GM19025 (cell line): ENCODE measurements around the gene NPHS2.
"Not testable (repeated sequence)": the region's sequence is repeated elsewhere in the genome, so short reads cannot be mapped to it uniquely, and the experiment has no call there.

Experiments
- ATAC-seq: cut with Tn5 transposase; IDR thresholded peaks from one replicate; pipeline ENCODE4 v1.9.1; 2021; ENCODE audit warnings: mild to moderate bottlenecking, low read depth, moderate library complexity; ENCODE audit not compliant: unreplicated experiment

The NPHS2 gene

DNA sequence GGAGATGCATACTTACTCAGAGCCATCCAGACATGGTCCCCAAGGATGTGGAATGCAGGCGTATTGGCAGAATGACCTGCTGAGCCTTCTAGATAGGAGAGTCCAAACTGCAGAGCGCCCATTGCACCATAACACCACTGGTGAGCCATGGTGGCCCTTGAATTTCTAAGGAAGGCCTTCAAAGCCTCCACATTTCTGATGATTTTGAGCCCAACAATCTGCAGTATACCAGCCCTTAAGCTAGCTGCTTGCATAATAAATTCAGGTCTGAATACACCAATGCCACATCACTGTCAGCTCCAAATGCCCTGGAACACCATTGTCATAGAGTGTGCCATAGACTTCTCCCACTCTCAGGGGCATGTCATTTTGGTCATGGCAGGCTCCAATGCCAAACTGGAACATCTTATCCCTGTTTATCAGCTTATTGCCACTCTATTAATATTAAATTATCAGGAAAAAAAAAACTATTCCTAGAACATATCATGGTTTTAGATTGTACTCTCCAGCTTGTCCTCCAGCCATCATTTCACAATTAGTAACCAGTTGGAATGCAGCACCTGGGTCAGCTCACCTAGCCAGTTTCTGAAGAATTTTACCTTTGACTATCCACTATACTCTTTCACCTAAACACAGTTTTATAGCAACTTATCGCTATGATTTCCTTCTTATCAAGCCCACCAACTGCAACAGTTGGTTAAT lies 26.9 kb downstream of the NPHS2 start:
- no peak for ATAC-seq

DNA sequence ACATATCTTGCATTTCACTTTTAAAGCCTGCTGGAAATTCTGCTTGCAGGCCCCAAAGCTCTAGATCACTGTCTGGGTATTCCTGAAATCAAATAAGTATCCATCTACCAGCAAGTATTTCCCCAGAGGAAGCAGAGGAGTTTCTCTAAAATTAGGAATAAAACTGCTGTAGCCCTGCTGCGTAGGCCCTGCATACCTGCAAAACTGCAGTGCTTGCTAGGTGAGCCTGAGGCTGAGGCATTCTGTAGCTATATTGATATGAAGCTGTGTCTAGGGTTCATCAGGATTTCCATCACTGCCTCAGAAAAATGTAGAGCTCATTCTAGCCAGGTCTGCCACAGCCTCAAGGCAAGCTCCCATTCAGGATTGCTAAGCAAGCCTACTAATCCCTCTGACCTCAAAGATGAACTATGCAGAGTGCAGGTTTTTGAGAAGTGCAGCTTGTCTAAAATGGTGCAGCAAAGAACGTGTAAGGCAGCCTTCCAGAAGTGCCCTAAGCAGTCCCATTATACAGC lies 28.7 kb downstream of the NPHS2 start:
- ATAC-seq: no peak

DNA sequence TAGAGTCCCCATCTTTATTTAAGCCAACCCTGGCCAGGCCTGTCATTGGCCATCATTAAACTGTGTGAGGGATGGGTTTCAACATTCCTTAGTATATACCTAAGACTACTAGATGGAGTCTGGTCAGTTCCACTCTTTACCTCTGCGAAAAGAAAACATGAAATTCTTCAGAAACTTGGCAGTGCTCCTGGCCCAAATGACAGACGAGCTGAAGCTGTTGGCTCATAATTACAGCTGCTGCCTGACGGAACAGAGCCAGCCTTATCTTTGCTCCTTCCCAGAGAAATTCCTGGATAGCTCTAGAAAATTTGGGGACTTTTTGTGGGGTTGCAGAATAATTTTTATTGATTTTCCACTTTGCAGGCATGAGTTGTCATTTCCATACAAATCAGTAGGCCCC lies 30.4 kb downstream of the NPHS2 start:
- no peak for ATAC-seq

DNA sequence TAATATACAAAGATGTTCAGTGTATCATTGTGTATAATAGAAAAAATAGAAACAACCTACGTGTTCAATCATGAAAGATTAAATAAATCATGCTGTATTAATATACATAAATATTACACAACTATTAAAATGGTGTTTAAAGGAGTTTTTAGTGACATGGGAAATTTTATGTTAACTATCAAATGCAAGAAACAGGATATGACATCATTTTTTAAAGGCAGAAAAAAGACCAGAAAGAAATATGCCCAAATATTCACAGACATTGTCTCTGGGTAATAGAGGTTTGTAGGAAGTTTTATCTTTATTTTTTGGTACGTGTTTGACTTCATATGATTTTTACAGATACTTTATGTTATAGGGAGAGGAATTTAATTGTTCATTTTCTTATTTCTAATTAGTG lies 34.0 kb downstream of the NPHS2 start:
- no peak for ATAC-seq

DNA sequence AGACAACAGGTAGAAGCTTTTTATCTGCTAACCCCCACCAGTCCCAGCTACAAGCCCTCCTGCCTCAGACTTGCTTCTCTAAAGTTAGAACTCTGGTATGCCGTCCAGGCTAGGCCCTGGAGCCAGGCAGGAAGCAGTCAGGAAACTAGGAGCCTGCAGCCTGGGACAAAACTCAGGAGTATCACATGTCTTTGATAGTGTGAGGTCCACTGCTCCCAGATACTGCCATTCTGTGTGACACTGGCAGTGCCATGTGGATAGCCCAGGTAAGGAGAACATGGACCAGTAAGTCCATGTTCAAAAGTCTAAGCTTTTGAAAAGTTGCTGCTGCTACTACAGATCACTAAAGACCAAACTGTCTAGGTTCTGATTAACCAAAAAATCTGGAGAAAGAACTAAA lies 45.4 kb downstream of the NPHS2 start:
- ATAC-seq: no peak

DNA sequence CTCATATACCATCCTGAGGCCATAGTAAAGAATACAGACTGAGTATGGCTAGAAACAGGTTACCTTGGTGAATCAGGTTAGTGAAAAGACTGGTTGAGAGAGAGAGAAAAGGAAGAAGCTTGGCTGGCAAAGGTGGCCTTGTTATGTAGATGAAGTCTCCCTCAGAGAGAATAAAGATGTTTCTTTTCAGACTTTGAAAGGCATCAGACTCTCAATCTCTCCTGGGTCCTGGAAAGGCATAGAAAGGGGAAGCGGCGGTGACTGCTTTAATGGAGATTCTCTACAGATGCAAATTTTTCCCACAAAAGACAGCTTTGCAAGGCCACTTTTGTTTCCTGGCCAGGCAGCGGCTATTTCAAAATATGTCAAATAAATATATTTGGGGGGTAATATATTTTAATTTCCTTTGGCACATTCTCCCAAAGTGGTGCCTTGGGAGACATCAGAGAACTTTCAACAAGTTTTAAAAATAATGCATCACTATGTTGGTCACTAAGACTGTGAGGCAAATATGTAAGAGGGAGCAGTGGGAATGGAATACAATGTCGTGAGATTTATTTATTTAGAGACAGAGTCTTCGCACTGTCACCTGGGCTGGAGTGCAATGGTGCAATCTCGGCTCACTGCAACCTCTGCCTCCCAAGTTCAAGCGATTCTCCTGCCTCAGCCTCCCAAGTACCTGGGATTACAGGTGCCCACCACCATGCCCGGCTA lies 46.1 kb downstream of the NPHS2 start:
- no peak for ATAC-seq

DNA sequence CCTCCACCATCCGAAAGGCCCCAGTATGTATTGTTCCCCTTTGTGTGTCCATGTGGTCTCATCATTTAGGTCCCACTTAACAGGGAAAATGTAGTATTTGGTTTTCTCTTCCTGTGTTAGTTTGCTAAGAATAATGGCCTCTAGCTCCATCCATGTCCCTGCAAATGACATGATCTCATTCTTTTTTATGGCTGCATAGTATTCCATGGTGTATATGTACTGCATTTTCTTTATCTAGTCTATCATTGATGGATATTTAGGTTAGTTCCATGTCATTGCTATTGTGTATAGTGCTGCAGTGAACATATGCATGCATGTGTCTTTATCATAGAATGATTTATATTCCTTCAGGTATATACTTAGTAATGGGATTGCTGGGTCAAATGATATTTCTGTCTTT lies 57.2 kb downstream of the NPHS2 start:
- ATAC-seq: not testable (repeated sequence)

DNA sequence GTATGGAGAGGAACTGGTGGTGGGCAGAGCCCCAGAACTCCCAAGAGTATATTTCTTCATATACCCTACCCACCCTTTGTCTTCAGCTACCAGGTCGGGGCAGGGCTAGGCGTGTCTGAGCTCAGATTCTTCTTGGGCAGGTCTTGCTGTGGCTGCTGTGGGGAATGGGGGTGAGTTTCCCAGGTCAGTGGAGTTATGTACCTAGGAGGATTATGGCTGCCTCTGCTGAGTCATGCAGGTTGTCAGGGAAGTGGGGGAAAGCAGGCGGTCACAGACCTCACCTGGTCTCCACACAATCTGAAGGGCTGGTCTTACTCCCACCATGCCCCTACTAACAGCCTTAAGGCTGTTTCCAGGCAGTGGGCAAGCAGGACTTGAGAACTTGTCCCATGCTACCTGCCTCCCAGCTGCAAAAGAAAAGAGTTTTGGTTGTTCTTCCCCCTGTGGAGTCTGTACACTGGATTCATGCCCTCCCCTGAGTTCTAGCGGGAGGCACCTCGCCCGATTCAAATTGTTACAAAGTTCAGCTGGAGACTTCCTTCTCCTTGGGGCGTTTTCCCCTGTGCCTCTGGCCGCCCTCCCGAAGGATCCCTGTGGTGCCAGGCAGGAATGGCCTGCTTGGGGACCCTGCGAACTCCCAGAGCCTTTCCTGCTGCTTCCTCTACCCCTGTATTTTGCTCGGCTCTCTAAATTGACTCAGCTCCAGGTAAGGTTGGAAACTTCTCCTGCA lies 58.6 kb downstream of the NPHS2 start:
- no peak for ATAC-seq

DNA sequence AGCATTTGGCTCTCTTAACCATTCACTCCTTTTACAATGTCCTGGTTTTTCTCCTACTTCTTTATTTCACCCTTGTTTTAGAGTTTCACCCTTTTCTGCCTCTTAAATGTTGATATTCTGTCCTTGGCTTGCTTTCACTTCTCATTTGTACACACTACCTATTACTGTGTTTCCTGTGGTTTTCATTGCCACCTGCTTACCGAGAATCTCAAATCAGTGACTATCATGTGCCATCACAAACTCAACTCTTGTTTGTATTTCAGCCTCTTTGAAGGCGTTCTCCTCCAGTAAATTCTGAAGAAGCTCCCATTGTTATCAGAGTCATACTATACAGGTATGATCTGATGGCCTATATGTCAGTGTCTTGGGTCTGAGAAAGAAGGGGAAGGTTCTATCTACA lies 65.7 kb downstream of the NPHS2 start:
- no peak for ATAC-seq

DNA sequence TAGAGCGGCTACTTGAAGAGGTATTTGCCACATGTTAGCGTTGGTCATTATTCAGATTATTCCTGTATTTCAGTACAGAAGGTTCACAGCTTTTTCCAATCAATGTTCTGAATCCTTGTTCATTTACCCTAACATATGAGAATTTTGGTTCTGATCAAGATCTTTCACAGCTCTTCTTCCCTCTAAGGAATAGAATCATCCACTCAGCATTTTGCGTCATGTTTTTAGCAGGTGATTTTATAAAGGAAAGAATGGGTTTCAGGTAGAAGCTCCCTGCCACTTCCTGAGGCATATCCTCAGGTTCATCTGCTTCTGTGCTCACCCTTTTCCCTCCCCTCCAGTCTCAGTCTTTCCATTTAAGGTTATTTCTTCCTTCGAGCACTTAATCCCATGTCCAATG lies 66.4 kb downstream of the NPHS2 start:
- ATAC-seq: no peak

DNA sequence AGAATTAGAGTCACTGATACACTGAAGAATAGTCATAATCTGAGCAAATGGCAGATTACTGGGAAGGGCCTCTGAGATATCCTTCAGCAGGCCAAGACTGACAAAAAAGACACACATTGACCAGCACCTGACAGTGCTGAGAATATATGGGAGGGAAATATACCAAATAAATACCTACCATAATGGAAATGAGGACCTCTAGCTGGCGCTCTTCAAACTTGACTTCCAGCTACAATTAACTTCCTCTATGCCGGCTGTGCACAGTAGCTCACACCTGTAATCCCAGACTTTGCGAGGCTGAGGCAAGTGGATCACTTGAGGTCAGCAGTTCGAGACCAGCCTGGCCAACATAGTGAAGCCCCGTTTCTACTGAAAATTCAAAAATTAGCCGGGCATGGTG lies 69.5 kb downstream of the NPHS2 start:
- ATAC-seq: no peak
